HG02763 (cell line): ENCODE measurements around the gene CLRN2.
"Not testable (repeated sequence)": the region's sequence is repeated elsewhere in the genome, so short reads cannot be mapped to it uniquely, and the experiment has no call there.

ENCODE experiments used
- ATAC-seq: cut with Tn5 transposase; IDR thresholded peaks from one replicate; pipeline ENCODE4 v1.9.1; 2021; ENCODE audit warnings: mild to moderate bottlenecking, moderate library complexity; ENCODE audit not compliant: unreplicated experiment

The CLRN2 gene

GRCh38 chr4:17544205-17544604, 29.2 kb downstream of the CLRN2 start:
- ATAC-seq, result no peak

DNA sequence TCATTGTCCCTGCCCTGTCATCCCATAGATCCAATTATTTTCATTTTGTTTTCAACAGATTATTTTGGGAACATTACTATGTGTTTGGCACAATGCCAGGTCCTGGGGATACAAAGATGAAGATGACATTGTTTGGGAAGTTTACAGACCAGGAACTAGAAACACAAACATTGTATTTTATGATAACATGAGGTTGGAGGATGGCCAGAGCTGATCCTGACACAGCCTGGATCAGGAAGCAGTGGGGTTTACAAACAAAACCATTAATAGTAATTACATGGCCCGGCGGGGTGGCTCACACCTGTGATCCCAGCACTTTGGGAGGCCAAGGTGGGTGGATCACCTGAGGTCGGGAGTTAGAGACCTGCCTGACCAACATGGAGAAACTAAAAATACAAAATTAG, 29.9 kb downstream of the CLRN2 start:
- no peak for ATAC-seq

GRCh38 chr4:17545374-17546140, 30.6 kb downstream of the CLRN2 start:
- ATAC-seq, result no peak

DNA sequence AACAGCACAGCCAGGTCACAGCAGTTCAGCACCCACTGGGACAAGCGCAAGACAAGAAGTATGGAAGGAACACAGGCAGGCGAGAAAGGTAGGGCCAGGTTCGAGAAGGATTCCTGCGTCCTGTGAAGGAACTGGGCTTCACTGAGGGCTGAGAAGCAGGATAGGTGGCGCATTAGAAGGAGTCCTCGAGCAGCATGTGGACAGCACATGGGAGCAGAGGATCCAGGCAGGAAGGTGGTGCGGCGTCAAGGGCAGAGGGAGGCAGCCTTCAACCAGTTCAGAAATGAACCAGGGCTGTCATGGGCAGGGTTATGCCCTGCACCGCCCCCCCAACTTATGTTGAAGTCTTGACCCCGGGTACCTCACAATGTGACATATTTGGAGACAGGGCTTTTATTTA, 31.3 kb downstream of the CLRN2 start:
- ATAC-seq, result no peak

GRCh38 chr4:17546678-17547077, 31.7 kb downstream of the CLRN2 start:
- no peak for ATAC-seq

DNA sequence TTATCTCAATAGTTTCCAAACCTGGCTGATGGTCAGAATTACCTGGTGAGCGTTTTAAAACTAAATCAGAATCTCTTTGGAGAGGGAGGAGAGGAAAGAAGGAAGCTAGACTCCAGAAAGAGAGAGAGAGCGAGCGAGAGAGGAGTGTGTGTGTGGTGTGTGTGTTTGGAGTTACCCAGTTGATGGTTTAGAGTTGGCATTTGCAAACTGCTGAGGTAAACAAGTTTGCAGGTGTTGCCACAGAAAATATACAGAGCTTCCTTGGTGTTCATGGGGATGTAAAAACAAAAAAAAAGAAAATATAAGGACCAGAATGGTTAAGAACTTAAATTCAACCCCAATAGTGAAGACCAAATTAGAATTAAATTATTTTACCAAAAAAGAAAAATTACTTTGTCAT, 35.6 kb downstream of the CLRN2 start:
- ATAC-seq, result no peak

DNA sequence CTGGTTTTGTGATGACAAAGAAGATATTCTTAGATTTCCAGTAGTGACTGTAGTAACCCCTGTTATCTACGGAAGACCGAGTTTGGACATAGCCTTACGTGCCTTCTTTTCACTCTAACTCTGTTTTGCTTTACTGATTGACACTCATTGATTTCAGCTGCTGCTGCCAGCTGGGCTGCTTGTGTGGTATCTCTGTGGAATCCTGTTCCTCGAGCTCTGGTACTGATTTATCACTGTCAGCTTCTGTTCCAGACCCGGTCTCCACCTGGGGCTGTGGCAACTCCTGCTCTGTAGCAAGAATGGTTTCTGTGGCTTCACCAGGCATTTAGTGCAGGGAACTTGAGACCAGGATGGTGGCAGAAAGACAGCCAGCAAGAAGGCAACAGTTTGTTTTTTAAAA, 37.5 kb downstream of the CLRN2 start:
- no peak for ATAC-seq

GRCh38 chr4:17554568-17554967, 39.6 kb downstream of the CLRN2 start:
- no peak for ATAC-seq

GRCh38 chr4:17556498-17556897, 41.5 kb downstream of the CLRN2 start:
- ATAC-seq, result no peak

DNA sequence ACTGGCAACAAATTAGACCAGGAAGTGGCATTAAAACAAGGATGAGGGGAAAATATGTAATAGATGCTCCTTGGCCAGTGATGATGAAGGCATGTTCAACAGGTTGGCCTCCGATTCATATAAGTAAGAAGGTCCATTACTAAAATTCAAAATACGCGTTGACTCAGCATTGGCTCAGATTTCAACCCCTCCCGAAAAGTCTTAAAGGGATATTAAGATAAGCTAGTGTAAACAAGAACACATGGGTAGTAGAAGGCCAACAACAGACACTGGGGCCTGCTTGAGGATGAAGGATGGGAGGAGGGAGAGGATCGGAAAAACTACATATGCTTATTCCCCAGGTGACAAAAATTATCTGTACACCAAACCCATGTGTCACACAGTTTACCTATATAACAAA, 42.9 kb downstream of the CLRN2 start:
- ATAC-seq, result no peak

- no peak for ATAC-seq
Observed at GRCh38 chr4:17558941-17559708, 44.2 kb downstream of the CLRN2 start.

DNA sequence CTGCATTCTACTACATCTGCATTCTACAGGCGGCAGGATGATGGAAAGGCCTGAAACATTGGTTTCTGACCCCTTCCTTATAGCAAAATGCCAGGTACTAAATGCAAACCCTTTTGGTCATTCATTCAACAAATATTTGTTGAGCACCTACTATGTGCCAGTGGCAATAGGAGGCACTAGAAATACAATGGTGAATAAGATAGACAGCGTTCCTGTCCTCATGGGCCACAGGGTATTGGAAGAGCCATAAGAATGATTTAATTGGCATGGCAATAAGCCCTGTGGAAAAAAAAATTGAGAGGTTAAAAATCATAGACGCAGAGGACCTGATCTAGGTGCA, 44.7 kb downstream of the CLRN2 start:
- no peak for ATAC-seq

- no peak for ATAC-seq
Observed at GRCh38 chr4:17560065-17560673, 45.2 kb downstream of the CLRN2 start.

DNA sequence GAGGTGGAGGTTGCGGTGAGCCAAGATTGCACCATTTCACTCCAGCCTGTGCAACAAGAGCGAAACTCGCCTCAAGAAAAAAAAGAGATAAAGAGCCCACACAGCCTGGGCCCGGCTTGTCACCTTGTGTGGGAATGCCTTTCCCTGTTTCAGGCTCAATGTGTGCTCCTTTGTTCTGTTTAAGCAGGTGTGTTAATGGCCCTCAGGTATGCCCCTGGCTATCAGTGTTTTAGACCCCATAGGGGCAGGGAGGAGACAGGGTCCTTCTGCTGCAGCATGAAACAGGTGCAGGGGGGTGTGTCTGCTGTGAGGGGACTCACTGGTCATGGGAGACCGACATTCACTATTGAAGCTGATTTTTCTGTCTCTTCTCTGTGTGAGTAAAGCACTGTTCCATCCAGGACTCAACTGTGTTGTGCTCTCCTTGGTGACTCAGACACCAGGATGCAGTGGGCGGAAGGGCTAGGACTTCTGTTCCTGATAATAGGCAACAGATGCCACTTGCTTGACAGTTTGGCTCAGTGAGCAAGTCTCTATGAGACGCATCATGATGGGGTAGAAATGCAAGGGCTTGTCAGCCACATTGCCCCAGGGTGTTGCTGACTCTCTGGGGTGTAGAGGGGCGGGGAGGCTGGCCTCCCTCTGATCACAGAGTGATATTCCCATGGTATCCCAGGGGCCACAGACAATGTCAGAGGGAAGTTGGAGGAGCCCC, 46.4 kb downstream of the CLRN2 start:
- no peak for ATAC-seq

DNA sequence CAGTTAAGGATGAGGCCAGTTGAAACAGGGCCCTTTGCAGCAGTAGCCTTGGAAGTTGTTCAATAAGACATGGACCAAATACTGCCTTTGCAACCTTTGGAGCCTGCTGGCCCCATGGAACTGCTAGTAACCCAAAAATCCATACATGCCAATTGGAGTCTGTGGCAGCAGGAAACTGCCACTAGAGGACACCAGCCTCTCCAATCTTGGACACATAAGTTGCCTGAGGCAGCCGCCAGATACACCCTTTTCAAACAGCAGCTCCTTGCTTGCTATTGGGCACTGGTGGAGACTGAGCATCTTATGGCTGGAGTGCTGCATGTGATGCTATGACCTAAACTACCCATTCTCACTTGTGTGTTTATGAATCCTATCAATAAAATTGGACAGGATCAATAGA, 47.2 kb downstream of the CLRN2 start:
- ATAC-seq, result no peak

GRCh38 chr4:17565846-17566245, 50.9 kb downstream of the CLRN2 start:
- ATAC-seq, result no peak

DNA sequence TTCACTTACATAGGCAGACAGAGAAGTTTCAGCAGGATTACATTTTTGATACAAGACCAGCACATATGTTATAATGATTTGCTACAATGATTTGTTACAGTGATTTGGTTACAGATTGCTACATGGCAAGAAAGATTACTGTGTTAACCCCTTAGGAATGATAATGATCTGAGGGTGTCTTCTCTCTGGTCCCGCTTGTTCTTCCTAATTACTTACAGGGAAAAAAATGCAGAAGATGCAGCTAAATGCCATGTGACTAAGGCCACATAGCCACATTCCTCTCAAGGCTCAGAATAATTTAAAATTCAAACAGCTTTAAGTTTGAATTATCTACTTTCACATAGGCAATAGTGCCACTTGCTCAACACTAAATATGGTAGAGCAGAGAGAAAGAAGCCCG, 52.3 kb downstream of the CLRN2 start:
- ATAC-seq, result no peak

GRCh38 chr4:17574206-17574605, 59.2 kb downstream of the CLRN2 start:
- no peak for ATAC-seq

- ATAC-seq, result not testable (repeated sequence)
Observed at GRCh38 chr4:17575177-17575576, 60.2 kb downstream of the CLRN2 start.
